Fibroblast of lung (primary cell): ENCODE data around the gene ATXN1L. TPM values are rescaled to one million over a fixed set of nuclear protein-coding genes. Genes with fewer than 3 reads are reported as not detected.

Experiments
- DNase-seq, 2 donors: peaks; one replicate each; pipeline versions ENCODE4 v3.0.0 to v3.0.0-alpha.2; 2010; ENCODE audit warnings: low read depth in 2 of 2
- H2AFZ ChIP-seq: 2 replicates; pipeline ENCODE4 v1.5.1; 2012; ENCODE audit warnings: low read length, control low read depth, inconsistent platforms
- H3K27ac ChIP-seq: 2 replicates; pipeline ENCODE4 v1.5.1; 2011; ENCODE audit warnings: low read length, control low read depth; ENCODE audit not compliant: insufficient read depth
- H3K27me3 ChIP-seq: 2 replicates; pipeline ENCODE4 v1.5.1; 2011; ENCODE audit warnings: mild to moderate bottlenecking, low read length; ENCODE audit not compliant: control insufficient read depth, insufficient read depth
- H3K36me3 ChIP-seq: 2 replicates; pipeline ENCODE4 v1.5.1; 2011; ENCODE audit warnings: low read length; ENCODE audit not compliant: control insufficient read depth, insufficient read depth
- H3K4me1 ChIP-seq: 2 replicates; pipeline ENCODE4 v1.5.1; 2011; ENCODE audit warnings: low read length; ENCODE audit not compliant: control insufficient read depth, insufficient read depth; ENCODE audit errors: extremely low read depth
- H3K4me2 ChIP-seq: 2 replicates; pipeline ENCODE4 v1.5.1; 2011; ENCODE audit warnings: low read length, control low read depth; ENCODE audit not compliant: insufficient read depth; ENCODE audit errors: extremely low read depth
- H3K4me3 ChIP-seq, 4 experiments: fragments of 200-600 bp in 1 of 4; sonication (generic) in 1 of 4; replicated peaks in 1 of 4; 2 replicates each; pipeline ENCODE4 v1.5.1; 2011 to 2016; ENCODE audit warnings: low read length in 4 of 4, low read depth in 3 of 4, mild to moderate bottlenecking in 3 of 4, control low read depth in 2 of 4, inconsistent platforms in 1 of 4, mixed read lengths in 1 of 4; ENCODE audit not compliant: insufficient read depth in 1 of 4; ENCODE audit errors: control extremely low read depth in 1 of 4
- H3K79me2 ChIP-seq: 2 replicates; pipeline ENCODE4 v1.5.1; 2012; ENCODE audit warnings: mild to moderate bottlenecking, low read length, inconsistent platforms; ENCODE audit not compliant: control insufficient read depth, insufficient read depth
- H3K9ac ChIP-seq: 2 replicates; pipeline ENCODE4 v1.5.1; 2011; ENCODE audit warnings: mild to moderate bottlenecking, low read length, control low read depth; ENCODE audit not compliant: insufficient read depth
- H3K9me3 ChIP-seq: 2 replicates; pipeline ENCODE4 v1.5.1; 2012; ENCODE audit warnings: low read depth, low read length; ENCODE audit not compliant: control insufficient read depth, insufficient read depth
- H4K20me1 ChIP-seq: 2 replicates; pipeline ENCODE4 v1.5.1; 2011; ENCODE audit warnings: low read length; ENCODE audit not compliant: control insufficient read depth, insufficient read depth; ENCODE audit errors: extremely low read depth
- CTCF ChIP-seq, 2 donors: IDR thresholded peaks in 1 of 2; conservative IDR thresholded peaks in 1 of 2; 1 replicate in 1 of 2; 2 replicates in 1 of 2; pipeline ENCODE4 v1.5.1; 2011 to 2012; ENCODE audit warnings: low read length in 2 of 2, control low read depth in 1 of 2, inconsistent platforms in 1 of 2, low read depth in 1 of 2, mild to moderate bottlenecking in 1 of 2
- EZH2 ChIP-seq: IDR thresholded peaks from 2 replicates; pipeline ENCODE4 v1.5.1; 2012; ENCODE audit warnings: low read length, control low read depth, mild to moderate bottlenecking; ENCODE audit errors: missing control alignments
- polyA plus RNA-seq, 2 donors: library from polyadenylated mRNA; depleted of rRNA in 1 of 2; stranded (reverse) in 1 of 2; unstranded in 1 of 2; fragments of >200 nt; gene quantifications; 2 replicates each; pipeline ENCODE4 v1.2.1, GENCODE V29; 2011 to 2012; ENCODE audit warnings: missing spikeins in 1 of 2
- total RNA-seq: library from RNA; depleted of rRNA; stranded (reverse); fragments of >200 nt; gene quantifications from 2 replicates; pipeline ENCODE4 v1.2.1, GENCODE V29; 2014

ATXN1L gene
- total and polyA plus RNA-seq, 2 donors (not counting 1 experiment from before 2014, with no cell fraction given), result 11.5 to 13.2 TPM

- H4K20me1 ChIP-seq, result no peaks in the 10 kb centered on the region
- H3K79me2 ChIP-seq, result no peaks in the 10 kb centered on the region
- peak within 1 kb of the TSS; percentile 52 for H3K27ac ChIP-seq
- no peaks in the 10 kb centered on the region for H3K27me3 ChIP-seq
- H3K9ac ChIP-seq, result peak within 1 kb of the TSS; percentile 61
- H3K4me2 ChIP-seq, result peak within 1 kb of the TSS; percentile 83
- H3K4me1 ChIP-seq, result peaks cover 2% of the 10 kb centered on the region
- peak within 1 kb of the TSS; percentile 93 for H2AFZ ChIP-seq
- no peak for TF ChIP-seq EZH2
- no peaks in the 10 kb centered on the region for H3K9me3 ChIP-seq
- H3K36me3 ChIP-seq, result no peaks in the 10 kb centered on the region
- DNase-seq, result peak; percentile 64 to 75
- H3K4me3 ChIP-seq, result peak within 1 kb of the TSS; percentile 66 to 84 (median 69)
Observed at GRCh38 chr16:71883849-71884638, 38.3 kb downstream of the ATXN1L start, which contains the start of gene ZNF821. Gene ZNF821 (minus strand): TSS chr16:71884182. CDS start chr16:71879946, 4,236 bp downstream.

GRCh38 chr16:71885261-71885650 is 39.5 kb downstream of the ATXN1L start:
- H3K27ac ChIP-seq, result no peak overlapping the region
- H3K9ac ChIP-seq, result no peak overlapping the region
- H3K4me2 ChIP-seq, result no peak overlapping the region
- H3K79me2 ChIP-seq, result no peaks in the 10 kb centered on the region
- TF ChIP-seq EZH2 (no peak), CTCF (conservative IDR thresholded peaks at IDR 0.05 in 1 of 2, IDR thresholded peaks at IDR 0.05 in 1 of 2; ENCODE audit: low read depth in 1 of 2, low read length in 2 of 2) (no peak)
- DNase-seq, result no peak
- H4K20me1 ChIP-seq, result no peaks in the 10 kb centered on the region
- H3K36me3 ChIP-seq, result no peaks in the 10 kb centered on the region
- no peaks in the 10 kb centered on the region for H3K27me3 ChIP-seq
- H3K9me3 ChIP-seq, result no peaks in the 10 kb centered on the region
- no peak overlapping the region for H2AFZ ChIP-seq
- H3K4me1 ChIP-seq, result peaks cover 2% of the 10 kb centered on the region
- no peak overlapping the region for H3K4me3 ChIP-seq

GRCh38 chr16:71889147-71889546 is 43.4 kb downstream of the ATXN1L start:
- H3K36me3 ChIP-seq, result no peaks in the 10 kb centered on the region
- H3K9ac ChIP-seq, result no peak overlapping the region
- no peak overlapping the region for H3K4me2 ChIP-seq
- no peak for DNase-seq
- no peaks in the 10 kb centered on the region for H3K9me3 ChIP-seq
- H3K4me3 ChIP-seq, result no peak overlapping the region
- H3K27me3 ChIP-seq, result no peaks in the 10 kb centered on the region
- no peak overlapping the region for H2AFZ ChIP-seq
- H3K27ac ChIP-seq, result no peak overlapping the region
- H4K20me1 ChIP-seq, result no peaks in the 10 kb centered on the region
- H3K79me2 ChIP-seq, result no peaks in the 10 kb centered on the region
- TF ChIP-seq EZH2 (no peak), CTCF (conservative IDR thresholded peaks at IDR 0.05 in 1 of 2, IDR thresholded peaks at IDR 0.05 in 1 of 2; ENCODE audit: low read depth in 1 of 2, low read length in 2 of 2) (no peak)
- no peaks in the 10 kb centered on the region for H3K4me1 ChIP-seq
